DMS53 (cell line): ENCODE data around the gene ERBB4.

Source experiments
- DNase-seq: peaks from one replicate; lab custom pipeline; 2025; lab: John Stamatoyannopoulos, UW

The ERBB4 gene

DNA sequence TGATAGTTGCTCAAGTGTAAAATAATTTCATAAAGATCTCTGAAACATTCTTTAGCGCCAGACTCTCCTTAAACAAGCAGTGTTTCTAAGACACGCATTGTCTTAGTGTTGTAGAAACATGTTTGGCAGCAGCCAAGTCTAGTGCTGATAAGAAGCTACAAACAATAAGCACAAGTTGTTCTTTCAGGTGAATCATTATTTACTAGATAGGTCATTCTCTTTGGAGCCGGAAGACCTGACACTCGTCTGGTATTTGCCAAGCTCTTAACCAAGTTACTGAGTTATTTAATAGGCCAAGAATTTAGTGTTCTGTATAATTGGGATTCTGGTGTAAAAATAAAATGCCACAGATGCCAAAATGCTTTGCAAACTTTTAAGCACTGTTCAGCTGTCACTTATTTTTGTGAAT is 1130.1 kb downstream of the ERBB4 start:
- DNase-seq = peak; percentile 93

DNA sequence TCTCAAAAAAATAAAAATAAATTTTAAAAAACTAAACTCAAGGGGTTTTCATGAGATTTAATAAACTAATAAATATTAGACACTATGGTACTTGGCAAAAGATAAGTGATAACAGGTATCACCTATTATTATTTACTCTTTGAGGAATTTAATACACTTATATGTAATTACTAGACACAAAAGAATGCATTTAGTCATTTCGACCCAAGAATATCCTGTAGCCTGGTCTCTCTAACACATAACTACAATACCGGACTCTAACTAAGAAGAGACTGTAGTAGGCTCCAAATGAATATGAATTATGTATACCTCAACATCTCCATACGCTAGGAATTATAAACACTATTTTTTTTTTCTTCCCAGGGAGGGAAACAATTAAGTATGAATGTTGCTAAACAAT is 1131.5 kb downstream of the ERBB4 start:
- no peak for DNase-seq

DNA sequence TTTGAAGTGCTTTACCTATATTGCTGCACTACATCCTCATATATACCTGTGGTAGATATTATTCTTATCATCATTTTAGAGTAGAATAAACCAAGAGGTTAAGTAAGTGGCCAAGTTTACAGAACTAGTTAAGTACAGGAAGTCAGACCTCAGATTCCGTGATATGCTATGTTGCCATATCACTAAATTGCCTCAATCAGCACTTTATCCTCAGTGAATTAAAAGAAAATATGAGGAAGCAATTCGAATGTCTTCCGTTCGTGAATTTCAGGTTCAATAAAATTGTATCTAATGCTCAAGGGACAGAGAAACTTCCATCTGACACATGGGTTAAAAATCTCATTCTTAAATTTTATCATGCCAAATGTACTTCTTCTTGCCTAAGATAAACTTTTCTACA is 1133.6 kb downstream of the ERBB4 start:
- no peak for DNase-seq

DNA sequence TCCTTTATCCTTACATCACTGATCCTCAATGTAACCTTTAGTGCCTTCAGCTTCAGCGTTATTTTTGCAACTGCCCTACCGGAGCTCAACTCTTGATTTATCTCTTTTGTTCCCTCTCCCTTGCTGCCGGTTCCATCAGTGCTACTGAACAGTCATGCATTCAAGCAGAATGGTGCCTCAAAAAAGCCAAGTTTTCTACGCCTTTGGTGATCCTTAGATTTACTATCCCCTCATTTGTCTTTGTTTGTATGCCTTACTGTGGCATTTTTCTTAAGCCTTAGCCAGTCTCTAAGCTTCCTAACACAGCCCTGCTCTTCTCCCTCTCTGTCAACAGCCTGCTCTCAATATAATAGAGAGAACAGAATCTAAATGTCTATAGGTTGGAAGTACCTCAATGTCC is 1134.5 kb downstream of the ERBB4 start:
- DNase-seq = no peak

DNA sequence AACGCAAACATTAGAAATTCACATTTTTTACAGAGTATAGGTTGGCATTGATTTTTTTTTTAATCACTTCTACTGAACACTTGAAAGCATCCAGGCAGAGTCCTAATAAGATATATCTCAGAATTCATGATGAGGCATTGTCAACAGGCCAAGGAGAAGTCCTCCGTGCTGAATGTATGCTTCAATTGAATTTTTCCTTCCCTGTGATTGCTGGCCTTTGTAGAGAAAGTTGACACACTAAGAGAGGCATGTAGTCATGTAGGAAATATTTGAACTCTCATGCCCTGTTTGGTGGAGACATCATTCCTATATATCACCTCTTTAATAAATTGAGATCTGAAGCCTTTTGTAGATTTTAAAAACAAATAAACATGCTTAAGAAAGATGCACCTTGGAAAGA is 1137.3 kb downstream of the ERBB4 start:
- no peak for DNase-seq

DNA sequence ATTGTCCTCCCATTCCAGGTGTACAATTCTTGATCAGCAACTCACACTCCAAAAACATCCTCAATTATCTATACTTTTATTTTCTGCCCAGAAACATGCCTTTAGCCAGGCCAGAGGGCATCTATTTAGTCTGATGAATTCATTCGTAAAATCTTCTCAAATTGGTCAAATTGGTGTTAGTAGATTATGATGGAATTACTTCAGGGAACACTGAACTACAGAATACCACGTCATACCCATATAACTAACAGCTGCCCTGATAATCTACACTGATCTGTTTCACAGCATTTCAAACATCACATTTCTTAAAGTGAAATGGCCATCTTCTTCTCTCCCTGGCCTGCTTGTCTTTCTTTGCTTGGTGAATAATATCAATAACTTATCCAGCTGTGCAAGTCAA is 1140.8 kb downstream of the ERBB4 start:
- DNase-seq = no peak

DNA sequence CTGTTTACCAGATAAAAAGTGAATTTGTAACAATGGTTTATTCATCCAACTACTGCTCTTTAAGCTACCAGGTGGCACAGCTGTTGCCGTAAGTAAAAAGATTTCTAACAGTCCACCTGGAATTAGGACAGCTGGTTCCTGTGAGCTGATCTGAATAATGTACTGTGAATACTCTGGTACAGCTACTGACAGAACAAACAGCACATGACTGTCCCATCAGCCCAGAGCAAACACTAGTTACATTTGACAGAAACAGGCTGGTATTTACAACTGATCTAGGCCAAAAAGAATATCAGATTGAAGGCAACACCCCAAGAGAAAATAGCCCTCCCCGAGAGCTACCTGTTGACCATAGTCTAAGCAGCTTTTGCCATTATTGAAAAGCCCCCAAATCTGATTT is 1141.8 kb downstream of the ERBB4 start:
- peak; percentile 90 for DNase-seq

DNA sequence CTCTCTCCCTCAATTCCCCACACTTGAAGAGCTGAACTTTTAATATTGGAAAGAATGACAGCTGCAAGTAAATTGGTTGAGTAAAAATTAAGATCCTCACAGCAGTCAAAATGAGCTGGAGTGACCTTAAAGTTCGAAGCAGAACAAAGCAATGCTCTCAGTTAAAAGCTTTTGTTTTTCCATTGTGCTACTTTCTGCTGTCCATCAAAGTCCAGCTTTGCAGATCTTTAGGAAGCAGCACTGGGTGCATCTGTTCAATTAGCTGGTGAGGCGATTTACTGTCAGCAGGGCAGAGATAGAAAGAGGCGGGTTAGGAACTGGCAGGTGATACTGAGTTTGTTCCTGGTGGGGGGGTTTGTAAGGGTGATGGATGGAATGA is 1147.4 kb downstream of the ERBB4 start:
- DNase-seq = no peak

GRCh38 chr2:211390536-211391188 is 1147.9 kb downstream of the ERBB4 start:
- no peak for DNase-seq

- no peak for DNase-seq
Observed at GRCh38 chr2:211387734-211388133, 1150.9 kb downstream of the ERBB4 start.

GRCh38 chr2:211380041-211380440 is 1158.6 kb downstream of the ERBB4 start:
- no peak for DNase-seq

DNA sequence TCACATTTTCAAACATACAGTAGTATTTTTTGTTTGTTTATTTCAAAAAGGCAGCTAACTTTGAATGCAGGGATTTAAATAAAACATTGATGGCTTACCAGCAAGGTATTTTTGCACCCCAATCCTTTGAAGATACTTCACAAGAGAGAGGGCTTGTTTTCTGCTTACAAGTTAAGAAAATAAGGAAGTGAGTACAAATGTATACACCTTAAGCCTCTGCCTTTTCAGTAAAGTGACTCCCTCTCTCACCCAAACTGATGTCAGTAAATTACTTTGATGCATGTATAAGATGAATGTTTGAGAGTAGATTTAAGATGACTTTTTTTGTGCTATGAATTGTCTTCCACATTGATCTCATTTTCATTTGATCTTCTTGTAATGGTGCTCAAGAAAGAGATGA is 1162.2 kb downstream of the ERBB4 start:
- DNase-seq = no peak

GRCh38 chr2:211373203-211373602 is 1165.4 kb downstream of the ERBB4 start:
- no peak for DNase-seq

DNA sequence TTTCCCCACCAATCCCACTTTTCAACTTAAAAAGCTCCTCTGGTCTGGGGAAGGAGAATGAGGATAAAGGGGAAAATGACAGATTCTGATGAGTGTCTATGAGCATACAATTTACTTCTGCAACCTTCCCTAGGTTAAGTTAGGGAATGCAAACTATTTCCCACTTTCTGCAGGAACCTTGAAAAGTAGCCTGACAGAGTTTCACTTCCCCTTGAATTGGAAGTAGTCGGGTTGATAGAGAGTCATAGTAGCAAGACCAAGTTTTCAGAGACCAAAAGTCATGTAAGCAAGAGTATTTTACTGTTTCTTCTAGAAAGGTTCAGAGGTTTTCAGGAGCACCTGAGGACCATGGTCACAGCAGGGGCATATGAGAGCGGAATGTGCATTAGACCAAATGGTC is 1167.1 kb downstream of the ERBB4 start:
- DNase-seq = no peak

- DNase-seq = no peak
Observed at GRCh38 chr2:211368467-211368866, 1170.1 kb downstream of the ERBB4 start.

GRCh38 chr2:211367711-211368110 is 1170.9 kb downstream of the ERBB4 start:
- DNase-seq = no peak

DNA sequence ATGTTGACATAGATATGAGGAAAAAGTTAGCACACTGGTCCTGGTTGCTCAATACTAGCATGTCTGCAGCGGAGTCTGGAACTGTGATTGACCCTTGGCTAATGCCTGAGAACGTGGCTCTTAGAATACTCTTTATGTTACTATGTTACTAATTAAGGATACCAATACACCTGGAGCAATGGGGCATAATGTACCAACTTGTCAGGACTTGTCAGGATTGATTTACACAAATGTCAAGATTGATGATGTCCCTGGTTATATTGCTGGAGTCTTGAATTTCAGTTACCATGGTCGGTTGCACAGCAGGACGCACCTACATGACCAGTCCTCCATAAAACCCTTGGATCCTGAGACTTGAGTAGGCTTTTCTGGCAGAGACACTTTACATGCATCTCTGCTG is 1171.3 kb downstream of the ERBB4 start:
- DNase-seq = no peak

DNA sequence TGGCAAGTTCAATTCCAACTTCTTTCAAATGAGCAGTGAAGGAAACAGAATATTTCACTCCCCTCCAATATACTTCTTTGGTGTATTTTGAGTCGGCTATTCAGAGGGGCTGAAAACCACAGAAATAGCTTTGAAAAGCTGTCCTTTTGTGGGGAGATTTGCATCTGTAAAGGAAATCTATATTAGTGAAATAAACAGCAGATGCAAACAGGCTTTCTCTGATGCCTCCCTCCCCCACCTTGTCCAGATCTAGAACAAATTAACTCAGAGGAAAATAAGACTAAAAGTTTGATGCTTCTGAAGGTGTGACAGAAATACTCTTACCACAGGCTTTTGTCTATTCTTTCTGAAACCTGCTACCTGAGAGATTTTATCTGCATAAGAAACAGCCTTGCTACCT is 1173.7 kb downstream of the ERBB4 start:
- no peak for DNase-seq

DNA sequence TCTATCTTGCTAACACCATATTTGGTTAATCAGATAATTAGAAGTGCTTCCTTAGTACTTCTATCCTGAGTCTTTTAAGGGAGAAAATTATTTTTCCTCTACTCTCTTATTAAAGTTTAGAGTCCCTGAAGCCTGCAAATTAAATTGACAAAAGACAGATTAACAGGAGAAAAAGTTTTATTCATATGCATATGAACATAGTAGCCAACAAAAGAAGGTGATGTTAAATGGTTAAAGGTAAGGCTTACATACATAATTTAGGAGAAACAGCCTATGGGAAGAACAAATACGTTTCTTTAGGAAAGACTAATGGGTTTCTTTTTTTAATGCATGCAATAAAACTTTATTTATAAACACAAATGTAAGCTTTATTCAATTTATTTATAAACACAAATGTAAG is 1177.2 kb downstream of the ERBB4 start:
- no peak for DNase-seq

GRCh38 chr2:211359347-211359746 is 1179.3 kb downstream of the ERBB4 start:
- no peak for DNase-seq

DNA sequence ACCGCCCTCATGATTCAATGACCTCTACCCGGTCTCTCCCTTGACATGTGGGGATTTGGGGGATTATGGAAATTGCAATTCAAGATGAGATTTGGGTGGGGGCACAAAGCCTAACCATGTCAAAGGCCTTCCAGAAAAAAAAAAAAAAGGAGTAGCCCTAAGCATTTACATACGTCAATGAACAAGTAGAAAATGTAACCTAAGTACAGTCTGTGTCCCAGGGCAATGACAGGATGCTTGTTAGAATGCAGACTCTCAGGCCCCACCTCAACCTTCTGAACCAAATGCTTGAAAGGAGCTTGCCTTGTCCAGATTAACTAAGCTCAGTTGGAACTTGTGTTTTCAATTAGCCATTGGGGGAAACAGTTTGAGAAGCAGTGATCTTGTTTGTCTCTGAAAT is 1180.1 kb downstream of the ERBB4 start:
- no peak for DNase-seq

DNA sequence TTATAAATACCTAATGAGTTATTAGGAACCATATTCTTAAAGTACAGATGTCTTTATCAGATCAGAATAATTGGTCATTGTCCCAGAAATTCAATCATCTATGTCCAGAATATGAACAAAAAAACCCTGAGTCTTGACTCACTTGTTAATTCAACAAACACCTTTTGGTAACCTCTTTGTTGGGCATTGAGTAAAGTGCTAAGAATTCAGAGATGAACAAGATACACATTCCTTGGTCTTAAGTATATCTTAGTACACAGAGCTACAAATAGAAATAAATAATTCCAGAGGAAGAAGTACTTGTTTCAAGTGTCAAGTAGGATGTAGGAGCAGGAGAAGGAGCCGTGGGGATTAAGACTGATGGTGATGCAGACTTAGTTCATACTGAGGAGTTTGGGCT is 1184.1 kb downstream of the ERBB4 start:
- DNase-seq = no peak

GRCh38 chr2:211351987-211352386 is 1186.6 kb downstream of the ERBB4 start:
- DNase-seq = peak; percentile 71

GRCh38 chr2:211349031-211349430 is 1189.6 kb downstream of the ERBB4 start:
- DNase-seq = no peak

DNA sequence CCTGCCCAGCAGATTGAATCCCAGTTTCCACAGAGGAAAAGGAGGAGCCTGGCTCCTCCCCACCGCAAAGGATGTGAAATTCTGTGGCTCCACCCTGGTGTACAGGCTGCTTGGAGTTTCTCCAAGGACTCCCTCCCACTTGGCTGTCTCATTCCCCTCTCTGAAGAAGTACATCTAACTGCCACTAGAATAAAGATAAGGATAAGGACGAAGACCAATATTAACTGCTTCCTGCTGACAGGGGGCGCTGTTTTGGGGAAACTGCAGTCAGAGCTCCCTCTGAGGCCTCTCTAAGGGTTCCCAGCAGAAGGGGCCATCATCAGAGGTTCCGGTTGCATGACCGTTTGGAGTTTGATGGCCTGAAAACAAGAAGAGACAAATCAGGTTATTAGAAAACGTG is 1191.3 kb downstream of the ERBB4 start:
- DNase-seq = peak; percentile 31
